ENCODE measurements around the gene GRHPR.

GRHPR gene

DNA sequence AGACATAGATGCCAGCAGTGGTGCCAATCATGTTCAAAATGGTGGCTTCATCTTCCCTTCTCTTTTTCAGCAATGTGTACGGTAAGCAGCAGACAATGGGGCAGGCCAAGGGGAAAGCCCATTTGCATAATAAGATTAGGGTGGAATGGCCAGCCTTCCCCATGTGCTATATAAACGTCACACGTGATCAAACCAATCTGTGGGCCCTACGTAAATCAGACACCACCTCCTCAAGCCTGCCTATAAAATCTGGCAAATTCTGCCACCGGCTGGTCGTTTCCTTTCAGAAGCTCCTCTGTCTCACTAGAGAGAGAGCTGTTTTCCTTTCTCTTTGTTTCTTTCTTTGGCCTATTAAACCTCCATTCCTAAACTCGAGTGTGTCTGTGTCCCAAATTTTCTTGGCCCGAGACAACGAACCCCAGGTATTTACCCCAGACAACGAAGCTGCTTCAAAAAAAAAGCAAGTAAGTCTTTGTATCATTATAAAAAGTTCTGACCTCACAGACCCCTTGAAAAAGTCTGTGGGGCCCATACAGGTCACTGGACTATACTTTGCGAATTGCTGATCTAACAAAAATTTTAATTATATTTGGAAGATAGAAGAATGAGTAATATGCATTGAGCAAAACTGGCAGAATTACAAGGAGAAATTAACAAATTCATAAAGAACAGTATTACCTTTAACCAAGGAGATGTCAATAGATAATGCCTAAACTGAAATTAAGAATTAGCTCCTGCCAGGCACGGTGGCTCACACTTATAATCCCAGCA, 27.6 kb downstream of the GRHPR start:
- no peak overlapping the region for H3K27ac ChIP-seq

DNA sequence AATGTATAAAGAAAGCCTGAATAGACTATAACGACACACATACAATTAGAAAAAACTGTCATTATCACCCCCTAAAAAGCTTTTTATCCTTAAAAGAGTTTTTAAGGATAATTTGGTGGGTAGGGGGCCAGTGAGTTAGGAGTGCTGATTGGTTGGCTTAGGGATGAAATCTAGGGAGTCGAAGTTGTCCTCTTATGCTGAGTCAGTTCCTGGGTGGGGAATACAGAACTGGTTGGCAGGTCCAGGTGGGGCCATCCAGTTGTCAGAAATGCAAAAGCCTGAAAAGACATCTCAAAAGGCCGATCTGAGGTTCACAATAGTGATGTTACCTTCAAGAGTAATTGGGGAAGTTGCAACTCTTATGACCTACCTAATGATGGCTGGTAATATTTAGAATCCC, 29.1 kb downstream of the GRHPR start:
- no peak overlapping the region for H3K27ac ChIP-seq
- TF ChIP-seq, protein P1, sequence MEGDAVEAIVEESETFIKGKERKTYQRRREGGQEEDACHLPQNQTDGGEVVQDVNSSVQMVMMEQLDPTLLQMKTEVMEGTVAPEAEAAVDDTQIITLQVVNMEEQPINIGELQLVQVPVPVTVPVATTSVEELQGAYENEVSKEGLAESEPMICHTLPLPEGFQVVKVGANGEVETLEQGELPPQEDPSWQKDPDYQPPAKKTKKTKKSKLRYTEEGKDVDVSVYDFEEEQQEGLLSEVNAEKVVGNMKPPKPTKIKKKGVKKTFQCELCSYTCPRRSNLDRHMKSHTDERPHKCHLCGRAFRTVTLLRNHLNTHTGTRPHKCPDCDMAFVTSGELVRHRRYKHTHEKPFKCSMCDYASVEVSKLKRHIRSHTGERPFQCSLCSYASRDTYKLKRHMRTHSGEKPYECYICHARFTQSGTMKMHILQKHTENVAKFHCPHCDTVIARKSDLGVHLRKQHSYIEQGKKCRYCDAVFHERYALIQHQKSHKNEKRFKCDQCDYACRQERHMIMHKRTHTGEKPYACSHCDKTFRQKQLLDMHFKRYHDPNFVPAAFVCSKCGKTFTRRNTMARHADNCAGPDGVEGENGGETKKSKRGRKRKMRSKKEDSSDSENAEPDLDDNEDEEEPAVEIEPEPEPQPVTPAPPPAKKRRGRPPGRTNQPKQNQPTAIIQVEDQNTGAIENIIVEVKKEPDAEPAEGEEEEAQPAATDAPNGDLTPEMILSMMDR (conservative IDR thresholded peaks at IDR 0.05), result no peak
- no peak for TF ChIP-seq ZFX (IDR thresholded peaks at IDR 0.05)

More for the DNA sequence above, 27.6 kb downstream of the GRHPR start:
- TF ChIP-seq, protein P1 (conservative IDR thresholded peaks at IDR 0.05), result no peak
- TF ChIP-seq ZFX (IDR thresholded peaks at IDR 0.05), result no peak

DNA sequence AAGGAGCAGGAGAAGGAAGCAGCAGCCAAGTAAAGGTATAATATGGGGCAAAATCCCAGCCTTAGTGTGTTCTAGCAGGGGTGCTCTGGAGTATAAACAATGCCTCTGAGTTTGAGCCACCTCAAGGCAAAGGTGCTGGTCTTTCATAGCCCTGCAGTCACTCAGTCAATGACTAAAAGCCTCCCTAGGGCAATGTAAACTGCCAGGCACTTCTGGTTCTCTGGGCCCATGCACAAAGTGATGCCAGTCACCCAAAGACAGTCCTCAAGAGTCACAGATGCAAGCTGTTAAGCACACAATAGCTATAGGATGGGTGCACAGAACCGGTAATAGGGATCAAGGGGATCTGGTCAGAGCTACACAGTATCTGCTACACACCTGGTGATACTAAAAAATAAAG, 30.1 kb downstream of the GRHPR start:
- TF ChIP-seq, protein P1 (conservative IDR thresholded peaks at IDR 0.05), result no peak
- TF ChIP-seq ZFX (IDR thresholded peaks at IDR 0.05), result no peak
- H3K27ac ChIP-seq, result no peak overlapping the region

DNA sequence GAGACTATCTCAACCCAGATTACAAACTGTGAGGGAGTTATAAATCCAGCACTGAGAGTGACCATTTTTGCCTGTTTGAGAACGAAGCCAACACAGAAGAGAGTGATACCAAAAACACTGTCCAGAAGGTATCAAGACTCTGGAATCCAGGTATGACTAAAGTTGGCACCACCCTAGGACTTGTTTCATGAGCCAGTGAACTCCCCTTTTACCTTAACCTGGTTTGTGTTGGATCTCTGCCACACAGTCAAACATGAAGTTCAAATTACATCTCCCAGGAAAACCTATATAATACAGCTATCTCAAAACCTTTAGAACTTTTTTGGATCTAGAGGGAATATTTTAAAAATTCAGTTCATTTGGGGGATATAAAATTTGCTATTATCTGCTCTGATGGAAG, 31.3 kb downstream of the GRHPR start:
- TF ChIP-seq, protein P1 (conservative IDR thresholded peaks at IDR 0.05), result no peak
- no peak for TF ChIP-seq ZFX (IDR thresholded peaks at IDR 0.05)
- peak overlapping the region; percentile 44; the same call in 1 of the 2 replicates for H3K27ac ChIP-seq

DNA sequence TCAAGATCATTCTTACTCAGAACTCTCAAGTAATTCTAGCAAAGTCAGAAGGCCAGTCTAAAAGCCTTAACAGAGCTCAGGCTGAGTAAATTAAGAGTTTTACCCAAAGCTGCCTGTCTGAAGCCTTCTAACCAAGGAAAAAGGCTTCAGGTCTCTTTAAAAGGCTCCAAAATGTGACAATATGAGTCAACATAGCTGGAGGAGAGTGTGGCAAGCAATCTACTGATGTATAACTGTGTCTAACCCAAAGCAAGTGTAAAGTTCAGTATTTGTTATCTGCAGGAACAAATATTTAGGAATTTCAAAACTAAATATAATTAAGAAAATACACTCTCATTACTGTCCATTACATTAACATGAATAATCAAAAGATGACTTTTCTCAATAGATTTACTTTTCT, 31.7 kb downstream of the GRHPR start:
- TF ChIP-seq ZFX (IDR thresholded peaks at IDR 0.05), result no peak
- TF ChIP-seq, protein P1 (conservative IDR thresholded peaks at IDR 0.05), result no peak
- H3K27ac ChIP-seq, result no peak overlapping the region

DNA sequence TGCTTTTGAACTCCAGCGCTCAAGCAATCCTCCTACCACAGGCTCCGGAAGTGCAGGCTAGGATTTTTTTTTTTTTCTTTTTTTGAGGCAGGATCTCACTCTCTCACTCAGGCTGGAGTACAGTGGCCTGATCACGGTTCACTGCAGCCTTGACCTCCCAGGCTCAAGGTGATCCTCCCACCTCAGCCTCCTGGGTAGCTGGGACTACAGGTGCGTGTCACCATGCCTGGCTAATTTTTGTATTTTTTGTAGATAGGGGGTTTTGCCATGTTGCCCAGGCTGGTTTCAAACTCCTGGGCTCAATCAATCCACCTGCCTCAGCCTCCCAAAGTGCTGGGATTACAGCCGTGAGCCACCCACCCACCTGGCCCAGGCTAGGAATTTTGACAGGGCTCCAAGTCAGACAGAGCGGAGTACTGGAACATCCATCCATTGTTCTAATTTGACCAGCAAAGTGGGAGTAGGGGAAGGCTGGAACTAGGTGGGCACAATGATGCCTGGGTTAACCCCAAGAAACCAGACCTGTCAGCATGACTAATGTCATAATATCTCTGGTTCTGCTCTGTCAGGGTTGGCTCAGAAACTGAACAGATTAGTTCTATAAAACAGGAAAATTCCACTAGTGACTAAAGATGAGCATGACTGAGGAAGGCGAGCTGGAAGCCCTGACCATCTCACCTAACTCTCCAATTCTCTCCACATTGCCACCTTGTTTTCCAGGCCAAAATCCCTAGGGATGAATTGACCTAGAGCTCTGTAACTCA, 33.6 kb downstream of the GRHPR start:
- H3K27ac ChIP-seq, result no peak overlapping the region
- no peak for TF ChIP-seq ZFX (IDR thresholded peaks at IDR 0.05)
- TF ChIP-seq, protein P1 (conservative IDR thresholded peaks at IDR 0.05), result no peak

DNA sequence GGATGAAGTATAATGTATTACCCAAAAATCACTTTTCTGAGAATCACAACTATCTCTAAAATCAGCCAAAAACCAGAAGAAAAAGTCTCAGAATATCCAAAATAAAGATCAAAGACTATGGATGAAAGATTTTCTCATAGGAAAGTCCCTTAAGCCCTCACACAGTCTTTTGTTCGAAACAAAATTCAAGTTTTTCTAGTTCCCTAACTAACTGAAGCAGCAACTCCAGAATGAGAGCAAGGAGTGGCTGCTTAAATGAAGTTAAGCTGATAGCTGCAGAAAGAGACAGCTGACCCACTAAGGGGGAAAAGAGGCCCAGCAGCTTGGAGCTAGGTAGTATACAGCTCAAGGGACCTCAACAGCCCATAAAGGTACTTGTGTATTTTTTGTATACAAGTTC, 34.3 kb downstream of the GRHPR start:
- H3K27ac ChIP-seq, result peak overlapping the region; percentile 5; the same call in 1 of the 2 replicates
- TF ChIP-seq, protein P1 (conservative IDR thresholded peaks at IDR 0.05), result no peak
- TF ChIP-seq ZFX (IDR thresholded peaks at IDR 0.05), result no peak

Measured in C4-2B (cell line).